Measurements from ENCODE around the gene CORO2B. TPM values are rescaled to one million over a fixed set of nuclear protein-coding genes. Genes with fewer than 3 reads are reported as not detected.

Gene CORO2B
- total RNA-seq, 1 experiment from 2014 or later = 3.8 TPM

GRCh38 chr15:68598171-68599152, 19.7 kb downstream of the CORO2B start:
- Histone ChIP-seq H3K36me3 (ENCODE audit: insufficient read depth, low read length, poor library complexity, severe bottlenecking) (no peaks in the 10 kb centered on the region), H3K4me3 (ENCODE audit: low read depth, low read length, poor library complexity, severe bottlenecking) (no peak overlapping the region), H3K27ac (ENCODE audit: low read depth, low read length, poor library complexity, severe bottlenecking) (no peak overlapping the region), H3K4me1 (ENCODE audit: insufficient read depth, low read length, poor library complexity, severe bottlenecking) (peaks cover 24% of the 10 kb centered on the region), H3K27me3 (replicated peaks; ENCODE audit: insufficient read depth, low read depth, low read length, poor library complexity) (no peaks in the 10 kb centered on the region), H3K9me3 (ENCODE audit: low read depth, low read length, poor library complexity, severe bottlenecking) (no peaks in the 10 kb centered on the region)
- no TSS peak for BruUV-seq (replicated peaks)
- intact Hi-C loops (cut with micrococcal nuclease; ENCODE audit: unreplicated experiment) = no loop called here
- TF ChIP-seq CTCF (conservative IDR thresholded peaks at IDR 0.05; ENCODE audit: low read depth, low read length) (no peak), EZH2 (IDR thresholded peaks at IDR 0.05; ENCODE audit: borderline replicate concordance, low read depth, low read length, poor library complexity, severe bottlenecking) (no peak)
- ChIA-PET CTCF (no interaction called here), POLR2A (ENCODE audit: low non-redundant PET) (no interaction called here)
- DNase-seq (ENCODE audit: low spot score) = no peak

GRCh38 chr15:68599153-68599545, 20.4 kb downstream of the CORO2B start:
- Histone ChIP-seq H3K4me3 (ENCODE audit: low read depth, low read length, poor library complexity, severe bottlenecking) (no peak overlapping the region), H3K27me3 (replicated peaks; ENCODE audit: insufficient read depth, low read depth, low read length, poor library complexity) (no peaks in the 10 kb centered on the region), H3K9me3 (ENCODE audit: low read depth, low read length, poor library complexity, severe bottlenecking) (no peaks in the 10 kb centered on the region), H3K27ac (ENCODE audit: low read depth, low read length, poor library complexity, severe bottlenecking) (peak overlapping the region; percentile 35), H3K4me1 (ENCODE audit: insufficient read depth, low read length, poor library complexity, severe bottlenecking) (peaks cover 30% of the 10 kb centered on the region), H3K36me3 (ENCODE audit: insufficient read depth, low read length, poor library complexity, severe bottlenecking) (no peaks in the 10 kb centered on the region)
- intact Hi-C loops (cut with micrococcal nuclease; ENCODE audit: unreplicated experiment) = no loop called here
- ChIA-PET POLR2A (ENCODE audit: low non-redundant PET) (no interaction called here), CTCF (no interaction called here)
- TF ChIP-seq CTCF (conservative IDR thresholded peaks at IDR 0.05; ENCODE audit: low read depth, low read length) = no peak
- TF ChIP-seq EZH2 (IDR thresholded peaks at IDR 0.05; ENCODE audit: borderline replicate concordance, low read depth, low read length, poor library complexity, severe bottlenecking) = no peak
- no TSS peak for BruUV-seq (replicated peaks)
- no peak for DNase-seq (ENCODE audit: low spot score)

- Histone ChIP-seq H3K27ac (ENCODE audit: low read depth, low read length, poor library complexity, severe bottlenecking) (peak overlapping the region; percentile 35), H3K9me3 (ENCODE audit: low read depth, low read length, poor library complexity, severe bottlenecking) (no peaks in the 10 kb centered on the region), H3K4me1 (ENCODE audit: insufficient read depth, low read length, poor library complexity, severe bottlenecking) (peaks cover 34% of the 10 kb centered on the region), H3K36me3 (ENCODE audit: insufficient read depth, low read length, poor library complexity, severe bottlenecking) (no peaks in the 10 kb centered on the region), H3K4me3 (ENCODE audit: low read depth, low read length, poor library complexity, severe bottlenecking) (no peak overlapping the region), H3K27me3 (replicated peaks; ENCODE audit: insufficient read depth, low read depth, low read length, poor library complexity) (no peaks in the 10 kb centered on the region)
- intact Hi-C loops (cut with micrococcal nuclease; ENCODE audit: unreplicated experiment) = no loop called here
- ChIA-PET POLR2A (ENCODE audit: low non-redundant PET) (no interaction called here), CTCF (no interaction called here)
- TF ChIP-seq CTCF (conservative IDR thresholded peaks at IDR 0.05; ENCODE audit: low read depth, low read length) (no peak), EZH2 (IDR thresholded peaks at IDR 0.05; ENCODE audit: borderline replicate concordance, low read depth, low read length, poor library complexity, severe bottlenecking) (no peak)
- BruUV-seq (replicated peaks) = no TSS peak
- DNase-seq (ENCODE audit: low spot score) = peak; percentile 92
Measured at GRCh38 chr15:68599560-68600071, 20.8 kb downstream of the CORO2B start.

Data from A673 (cell line).